Measurements from ENCODE around the gene TLN1. TPM values are rescaled to one million over a fixed set of nuclear protein-coding genes. Genes with fewer than 3 reads are reported as not detected.

TLN1 gene
- total and polyA plus RNA-seq, 2 of the 8 experiments (the other 6 are each of a cell fraction or from before 2014, with no cell fraction given), result 28.1 to 90.1 TPM

DNA sequence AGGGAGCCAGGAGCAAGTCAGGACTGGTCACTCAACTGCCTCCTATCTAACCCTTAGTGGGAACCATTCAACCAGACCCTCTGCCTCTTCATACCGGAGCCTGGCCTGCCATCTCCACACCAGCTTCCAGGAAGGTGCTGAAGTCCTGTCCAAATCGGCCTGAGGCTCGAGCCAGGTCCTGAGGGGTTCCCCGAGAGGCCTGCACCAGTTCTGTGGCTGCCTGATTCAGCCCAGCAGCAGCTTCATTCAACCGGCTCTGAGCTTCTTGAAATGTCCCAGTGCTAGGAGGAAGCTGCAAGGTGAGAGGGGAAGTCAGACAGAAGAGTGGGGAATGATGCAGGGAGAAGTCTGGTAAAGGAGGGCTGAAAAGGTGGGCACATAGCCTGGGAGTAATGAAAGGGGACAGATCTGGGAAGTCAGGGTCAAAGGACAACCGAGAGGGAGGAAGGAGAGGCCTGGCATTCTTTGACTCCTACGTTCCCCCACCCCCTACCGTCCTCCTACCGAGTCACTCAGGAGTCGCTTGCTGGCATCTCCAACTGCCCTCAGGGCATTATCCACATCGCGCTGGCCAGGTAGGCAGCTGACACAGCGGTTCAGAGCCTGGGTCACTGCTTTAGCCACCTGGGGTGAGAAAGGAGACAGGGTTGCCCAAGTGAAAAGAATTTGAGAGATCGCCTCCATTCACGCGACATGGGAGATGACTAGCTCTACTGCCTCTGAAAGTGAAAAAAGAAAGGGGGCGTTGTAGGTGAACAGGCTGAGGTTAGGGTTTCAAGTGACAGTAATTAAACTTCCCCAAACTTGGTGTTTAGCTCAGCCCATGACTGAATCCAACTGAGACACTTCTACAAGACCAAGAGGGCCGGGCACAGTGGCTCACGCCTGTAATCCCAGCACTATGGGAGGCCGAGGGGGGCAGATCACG, 20.2 kb downstream of the TLN1 start:
- Histone ChIP-seq H3K79me2 (ENCODE audit: control insufficient read depth in 1 of 2, insufficient read depth in 2 of 2, low read length in 2 of 2) (no peaks in the 10 kb centered on the region), H2BK20ac (ENCODE audit: low read length) (no peak overlapping the region), H2BK15ac (ENCODE audit: low read length) (no peak overlapping the region), H3K27me3 (replicated peaks in 1 of 4; ENCODE audit: control insufficient read depth in 3 of 4, extremely low read depth in 1 of 4, insufficient read depth in 3 of 4, low read length in 3 of 4) (no peaks in the 10 kb centered on the region), H4K20me1 (replicated peaks in 1 of 2; ENCODE audit: control insufficient read depth in 1 of 2, insufficient read depth in 2 of 2, low read length in 2 of 2) (peaks cover 0 to 5% of the 10 kb centered on the region in 2 experiments), H3K23me2 (ENCODE audit: low read depth, low read length) (no peaks in the 10 kb centered on the region), H2BK12ac (ENCODE audit: low read depth, low read length) (no peak overlapping the region), H2BK120ac (replicated peaks; ENCODE audit: low read depth, low read length) (no peak overlapping the region), H2AK5ac (ENCODE audit: low read depth, low read length) (no peak overlapping the region), H3K36me3 (ENCODE audit: control insufficient read depth in 2 of 4, insufficient read depth in 4 of 4, low read length in 3 of 4) (peaks cover 29 to 83% (median 59%) of the 10 kb centered on the region in 4 experiments; a peak in 7 of 8 replicates), H4K91ac (replicated peaks; ENCODE audit: insufficient read length, low read length) (no peak overlapping the region), H3K79me1 (ENCODE audit: low read depth, low read length) (no peaks in the 10 kb centered on the region), H4K5ac (ENCODE audit: insufficient read length, low read depth, low read length) (no peak overlapping the region), H3K14ac (ENCODE audit: insufficient read length) (no peak overlapping the region), H3K56ac (replicated peaks; ENCODE audit: insufficient read length, low read depth, low read length) (no peak overlapping the region), H3K27ac (ENCODE audit: low read depth, low read length) (no peak overlapping the region), H2BK5ac (ENCODE audit: low read depth, low read length) (no peak overlapping the region), H3K23ac (ENCODE audit: insufficient read length) (no peak overlapping the region), H3K9ac (replicated peaks in 1 of 4; ENCODE audit: extremely low read depth in 1 of 4, low read depth in 3 of 4, low read length in 3 of 4) (no peak overlapping the region), H3K4ac (replicated peaks; ENCODE audit: insufficient read length, low read depth, low read length) (no peak overlapping the region), H3K4me2 (ENCODE audit: insufficient read depth in 1 of 2, low read depth in 2 of 2, low read length in 2 of 2) (no peak overlapping the region), H2AFZ (ENCODE audit: low read length) (no peak overlapping the region), H3K4me3 (ENCODE audit: extremely low read depth in 1 of 4, insufficient read depth in 2 of 4, low read depth in 3 of 4, low read length in 4 of 4) (no peak overlapping the region), H3K18ac (ENCODE audit: extremely low read depth, low read length) (no peak overlapping the region), H3K9me3 (ENCODE audit: insufficient read depth in 2 of 2, low read depth in 1 of 2, low read length in 1 of 2) (no peaks in the 10 kb centered on the region), H3K4me1 (replicated peaks in 1 of 4; ENCODE audit: control insufficient read depth in 3 of 4, insufficient read depth in 4 of 4, low read length in 3 of 4) (no peaks in the 10 kb centered on the region), H4K8ac (ENCODE audit: extremely low read depth, insufficient read depth, low read length) (no peak overlapping the region)
- ChIA-PET CTCF (ENCODE audit: partially characterized antibody) (interaction anchor here (0.5 to 13.8 kb wide), 13 partner anchors 9 to 209 kb away, joined by 3 to 199 read pairs (median 5); partner anchors contain the start of genes ARHGEF39, CCDC107, CREB3 and RMRP), POLR2A (ENCODE audit: partially characterized antibody) (interaction anchor here (1.1 to 10.5 kb wide), 5 partner anchors 9 to 27 kb away, joined by 3 to 51 read pairs (median 3); no protein-coding TSS in a partner anchor)
- TF ChIP-seq, protein P1, sequence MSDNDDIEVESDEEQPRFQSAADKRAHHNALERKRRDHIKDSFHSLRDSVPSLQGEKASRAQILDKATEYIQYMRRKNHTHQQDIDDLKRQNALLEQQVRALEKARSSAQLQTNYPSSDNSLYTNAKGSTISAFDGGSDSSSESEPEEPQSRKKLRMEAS (IDR thresholded peaks at IDR 0.05), result no peak
- 85% methylated on average over 21 of the region's 21 CpGs; no CpG with 5 or more reads in 1 of the 2 experiments for WGBS, 2 experiments (ENCODE audit: extremely low coverage in 1 of 2, insufficient coverage in 1 of 2, insufficient read length in 1 of 2, insufficient replicate concordance in 2 of 2, low coverage in 1 of 2, low lambda C conversion rate in 2 of 2, missing lambda C conversion rate in 1 of 2)
- DNase-seq (ENCODE audit: low read depth in 1 of 2, low spot score in 2 of 2) (no peak), FAIRE-seq (no peak)
